ENCODE measurements around the gene C10orf143. TPM values are rescaled to one million over a fixed set of nuclear protein-coding genes. Genes with fewer than 3 reads are reported as not detected.
"Not testable (repeated sequence)": the region's sequence is repeated elsewhere in the genome, so short reads cannot be mapped to it uniquely, and the experiment has no call there.

Gene C10orf143
- total RNA-seq, 1 donor from 2014 or later = 3.4 TPM

DNA sequence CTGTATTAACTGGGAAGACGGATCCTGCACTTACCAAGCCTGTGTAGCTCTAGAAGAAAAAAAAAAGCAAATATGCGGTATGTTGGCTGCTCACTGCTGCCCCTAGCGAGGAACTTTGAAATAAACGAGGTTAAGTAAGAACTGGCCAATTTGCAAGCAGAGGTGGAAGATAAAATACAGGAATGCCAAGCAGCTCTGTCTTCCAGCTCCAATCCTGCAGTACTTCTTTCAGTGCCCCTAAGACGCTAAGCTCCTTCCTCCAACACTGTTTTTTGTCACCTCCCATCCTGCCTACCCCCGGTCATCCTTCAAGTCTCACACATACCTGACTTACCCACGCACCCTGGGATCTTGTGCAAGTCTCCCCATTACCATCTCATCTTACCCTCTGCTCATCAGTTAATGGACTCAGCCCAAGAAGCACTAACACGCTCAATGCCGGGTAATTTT lies 809 bp downstream of the C10orf143 start:
- intact Hi-C loops (cut with DNase I) = no loop called here
- H3K27me3 ChIP-seq = no peaks in the 10 kb centered on the region
- H3K9me3 ChIP-seq = no peaks in the 10 kb centered on the region
- peak; percentile 37 for ATAC-seq
- H3K27ac ChIP-seq = peak overlapping the region; percentile 86
- TF ChIP-seq, protein P1, sequence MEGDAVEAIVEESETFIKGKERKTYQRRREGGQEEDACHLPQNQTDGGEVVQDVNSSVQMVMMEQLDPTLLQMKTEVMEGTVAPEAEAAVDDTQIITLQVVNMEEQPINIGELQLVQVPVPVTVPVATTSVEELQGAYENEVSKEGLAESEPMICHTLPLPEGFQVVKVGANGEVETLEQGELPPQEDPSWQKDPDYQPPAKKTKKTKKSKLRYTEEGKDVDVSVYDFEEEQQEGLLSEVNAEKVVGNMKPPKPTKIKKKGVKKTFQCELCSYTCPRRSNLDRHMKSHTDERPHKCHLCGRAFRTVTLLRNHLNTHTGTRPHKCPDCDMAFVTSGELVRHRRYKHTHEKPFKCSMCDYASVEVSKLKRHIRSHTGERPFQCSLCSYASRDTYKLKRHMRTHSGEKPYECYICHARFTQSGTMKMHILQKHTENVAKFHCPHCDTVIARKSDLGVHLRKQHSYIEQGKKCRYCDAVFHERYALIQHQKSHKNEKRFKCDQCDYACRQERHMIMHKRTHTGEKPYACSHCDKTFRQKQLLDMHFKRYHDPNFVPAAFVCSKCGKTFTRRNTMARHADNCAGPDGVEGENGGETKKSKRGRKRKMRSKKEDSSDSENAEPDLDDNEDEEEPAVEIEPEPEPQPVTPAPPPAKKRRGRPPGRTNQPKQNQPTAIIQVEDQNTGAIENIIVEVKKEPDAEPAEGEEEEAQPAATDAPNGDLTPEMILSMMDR (IDR thresholded peaks at IDR 0.05) = peak; percentile 85
- H3K4me1 ChIP-seq = peaks cover 12% of the 10 kb centered on the region
- no peak for DNase-seq
- H3K4me3 ChIP-seq = peak overlapping the region; percentile 90
- H3K36me3 ChIP-seq = no peaks in the 10 kb centered on the region

DNA sequence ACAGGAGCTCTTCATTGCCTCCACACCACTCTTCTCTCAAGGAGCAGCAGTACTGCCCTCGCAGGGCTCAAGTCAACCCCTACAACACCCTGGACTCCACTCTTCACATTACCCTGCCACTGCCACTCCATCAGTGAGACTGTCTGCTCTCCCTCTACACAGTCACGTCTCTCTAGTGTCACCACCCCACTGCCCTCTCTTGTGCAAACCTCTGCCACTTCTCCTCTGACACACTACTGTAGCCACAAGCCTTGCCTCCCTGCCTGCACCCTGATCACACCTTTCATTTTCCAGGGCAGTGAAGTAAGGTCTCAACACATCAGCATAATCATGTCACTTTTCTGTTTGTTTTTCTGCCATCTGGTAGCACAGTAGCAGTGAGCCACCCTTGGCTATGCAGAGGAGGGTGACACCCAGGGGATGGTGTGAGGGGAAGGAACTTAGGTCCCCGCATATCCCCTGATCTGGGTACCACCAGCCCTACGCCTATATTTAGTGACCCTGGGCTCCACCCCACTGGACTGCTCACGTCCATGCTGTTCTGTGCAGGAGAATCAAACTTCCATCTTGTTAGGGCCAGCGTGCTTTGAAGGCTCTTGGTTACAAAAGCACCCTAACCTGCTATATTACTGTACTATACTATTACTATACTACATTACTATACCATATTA lies 1.6 kb downstream of the C10orf143 start:
- peaks cover 12% of the 10 kb centered on the region for H3K4me1 ChIP-seq
- intact Hi-C loops (cut with DNase I) = no loop called here
- no peak for DNase-seq
- peak overlapping the region; percentile 86 for H3K27ac ChIP-seq
- H3K27me3 ChIP-seq = no peaks in the 10 kb centered on the region
- H3K4me3 ChIP-seq = peak overlapping the region; percentile 90
- ATAC-seq = no peak
- TF ChIP-seq, protein P1 (IDR thresholded peaks at IDR 0.05) = no peak
- no peaks in the 10 kb centered on the region for H3K9me3 ChIP-seq
- no peaks in the 10 kb centered on the region for H3K36me3 ChIP-seq

DNA sequence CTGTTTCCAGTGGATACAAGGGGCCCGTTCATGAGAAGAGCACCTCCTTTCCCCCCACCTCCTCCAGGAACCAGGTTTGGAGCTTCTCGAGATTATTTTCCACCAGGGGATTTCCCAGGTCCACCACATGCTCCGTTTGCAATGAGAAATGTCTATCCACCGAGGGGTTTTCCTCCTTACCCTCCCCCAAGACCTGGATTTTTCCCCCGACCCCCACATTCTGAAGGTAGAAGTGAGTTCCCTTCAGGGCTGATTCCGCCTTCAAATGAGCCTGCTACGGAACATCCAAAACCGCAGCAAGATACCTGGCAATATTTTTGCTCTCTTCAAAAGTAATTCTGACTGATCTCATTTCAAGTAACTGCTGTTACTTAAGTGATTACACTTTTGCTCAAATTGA lies 2.5 kb downstream of the C10orf143 start:
- ATAC-seq; H3K9me3 ChIP-seq; H3K36me3 ChIP-seq; H3K27ac ChIP-seq; intact Hi-C loops (cut with DNase I); H3K4me3 ChIP-seq; DNase-seq; H3K27me3 ChIP-seq: not testable (repeated sequence)
- peaks cover 12% of the 10 kb centered on the region for H3K4me1 ChIP-seq

DNA sequence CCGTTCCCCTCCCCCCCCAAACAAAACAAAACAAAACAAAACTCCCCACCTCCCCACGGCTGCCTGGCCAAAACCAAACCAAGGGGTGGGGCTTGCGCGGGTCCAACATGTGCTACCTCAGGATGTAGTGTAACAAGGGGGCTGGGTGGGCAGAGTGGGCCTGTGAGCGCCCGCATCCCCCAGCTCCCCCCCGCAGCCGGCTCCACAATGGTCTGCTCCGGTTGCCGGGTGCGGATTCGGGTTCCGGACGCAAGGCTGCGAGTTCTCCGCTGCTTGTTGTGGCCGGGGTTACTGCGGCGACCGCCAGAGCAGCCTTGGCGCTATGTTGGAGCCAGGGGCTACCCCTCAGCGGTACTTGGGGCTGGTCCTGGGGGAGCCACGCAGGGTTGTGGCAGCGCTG lies 4.9 kb downstream of the C10orf143 start:
- Histone ChIP-seq H3K27ac (no peak overlapping the region), H3K27me3 (no peaks in the 10 kb centered on the region), H3K9me3 (no peaks in the 10 kb centered on the region), H3K4me3 (no peak overlapping the region), H3K36me3 (no peaks in the 10 kb centered on the region), H3K4me1 (peaks cover 12% of the 10 kb centered on the region)
- intact Hi-C loops (cut with DNase I) = no loop called here
- ATAC-seq (no peak), DNase-seq (no peak)
- TF ChIP-seq, protein P1 (IDR thresholded peaks at IDR 0.05) = no peak

DNA sequence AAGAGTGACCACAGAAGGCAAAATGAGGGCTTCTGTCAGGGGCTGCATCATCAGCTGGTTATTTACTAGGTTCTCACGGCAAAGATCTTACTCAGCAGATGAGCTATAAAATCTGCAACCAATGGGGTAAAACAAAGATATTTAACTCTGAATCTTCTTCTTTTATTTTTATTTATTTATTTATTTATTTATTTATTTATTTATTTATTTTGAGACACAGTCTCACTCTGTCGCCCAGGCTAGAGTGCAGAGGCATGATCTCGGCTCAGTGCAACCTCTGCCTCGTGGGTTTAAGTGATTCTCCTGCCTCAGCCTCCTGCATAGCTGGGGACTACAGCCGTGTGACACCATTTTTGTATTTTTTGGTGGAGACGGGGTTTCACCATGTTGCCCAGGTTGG lies 11.3 kb downstream of the C10orf143 start:
- DNase-seq (no peak), ATAC-seq (no peak)
- H3K27me3 ChIP-seq = no peaks in the 10 kb centered on the region
- no peaks in the 10 kb centered on the region for H3K9me3 ChIP-seq
- intact Hi-C loops (cut with DNase I) = no loop called here
- H3K36me3 ChIP-seq = no peaks in the 10 kb centered on the region
- no peak overlapping the region for H3K27ac ChIP-seq
- no peaks in the 10 kb centered on the region for H3K4me1 ChIP-seq
- TF ChIP-seq, protein P1 (IDR thresholded peaks at IDR 0.05) = no peak
- no peak overlapping the region for H3K4me3 ChIP-seq

DNA sequence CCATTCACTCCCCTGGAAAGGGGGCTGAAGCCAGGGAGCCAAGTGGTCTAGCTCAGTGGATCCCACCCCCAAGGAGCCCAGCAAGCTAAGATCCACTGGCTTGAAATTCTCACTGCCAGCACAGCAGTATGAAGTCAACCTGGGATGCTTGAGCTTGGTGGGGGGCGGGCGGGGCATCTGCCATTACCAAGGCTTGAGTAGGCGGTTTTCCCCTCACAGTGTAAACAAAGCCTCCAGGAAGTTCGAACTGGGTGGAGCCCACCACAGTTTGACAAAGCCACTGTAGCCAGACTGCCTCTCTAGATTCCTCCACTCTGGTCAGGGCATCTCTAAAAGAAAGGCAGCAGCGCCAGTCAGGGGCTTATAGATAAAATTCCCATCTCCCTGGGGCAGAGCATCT lies 20.1 kb downstream of the C10orf143 start:
- H3K36me3 ChIP-seq; ATAC-seq; H3K4me3 ChIP-seq; intact Hi-C loops (cut with DNase I); H3K4me1 ChIP-seq; DNase-seq; H3K27ac ChIP-seq; H3K9me3 ChIP-seq; H3K27me3 ChIP-seq: not testable (repeated sequence)

DNA sequence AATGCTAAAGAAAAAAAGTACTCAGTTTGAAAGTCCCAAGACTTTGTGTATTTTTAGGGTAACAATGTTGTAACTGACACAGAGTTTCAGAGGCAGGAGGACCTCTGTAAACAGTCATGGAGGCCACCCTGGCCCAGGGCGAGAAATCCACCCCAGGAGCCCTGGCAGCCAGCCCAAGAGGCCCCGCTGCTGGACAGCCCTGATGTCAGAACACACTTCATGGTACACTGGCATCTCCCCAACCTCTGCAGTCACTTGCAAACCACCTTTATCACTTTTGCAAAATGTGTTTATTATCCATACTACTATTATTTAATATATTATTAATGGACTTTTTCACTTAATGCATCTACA lies 30.2 kb downstream of the C10orf143 start:
- H3K4me1 ChIP-seq = no peaks in the 10 kb centered on the region
- H3K27me3 ChIP-seq = no peaks in the 10 kb centered on the region
- H3K9me3 ChIP-seq = no peaks in the 10 kb centered on the region
- no peak overlapping the region for H3K4me3 ChIP-seq
- DNase-seq = no peak
- intact Hi-C loops (cut with DNase I) = no loop called here
- no peak for ATAC-seq
- TF ChIP-seq, protein P1 (IDR thresholded peaks at IDR 0.05) = no peak
- no peaks in the 10 kb centered on the region for H3K36me3 ChIP-seq
- H3K27ac ChIP-seq = no peak overlapping the region
